HG02763 (cell line): ENCODE data around the gene DNAJC5G.
"Not testable (repeated sequence)": the region's sequence is repeated elsewhere in the genome, so short reads cannot be mapped to it uniquely, and the experiment has no call there.

Source experiments
- ATAC-seq: cut with Tn5 transposase; IDR thresholded peaks from one replicate; pipeline ENCODE4 v1.9.1; 2021; ENCODE audit warnings: mild to moderate bottlenecking, moderate library complexity; ENCODE audit not compliant: unreplicated experiment

Gene DNAJC5G

GRCh38 chr2:27272537-27273522 is 2.4 kb upstream of the DNAJC5G start:
- ATAC-seq, result not testable (repeated sequence)

- ATAC-seq, result no peak
Measured at GRCh38 chr2:27278010-27278409, 2.8 kb downstream of the DNAJC5G start.

- no peak for ATAC-seq
Measured at GRCh38 chr2:27280826-27281225, 5.6 kb downstream of the DNAJC5G start.

GRCh38 chr2:27281442-27281841 is 6.2 kb downstream of the DNAJC5G start:
- ATAC-seq, result no peak

- ATAC-seq, result no peak
Measured at GRCh38 chr2:27281855-27282559, 6.8 kb downstream of the DNAJC5G start, which contains the start of gene TRIM54. TRIM54 (plus strand) TSS chr2:27282429; CDS start chr2:27282732, 303 bp downstream.

- ATAC-seq, result no peak
Measured at GRCh38 chr2:27282892-27283291, 7.7 kb downstream of the DNAJC5G start.

- no peak for ATAC-seq
Measured at GRCh38 chr2:27284996-27285395, 9.8 kb downstream of the DNAJC5G start.

- ATAC-seq, result no peak
Measured at GRCh38 chr2:27285481-27285880, 10.2 kb downstream of the DNAJC5G start.

- ATAC-seq, result no peak
Measured at GRCh38 chr2:27288610-27289009, 13.4 kb downstream of the DNAJC5G start.

- ATAC-seq, result no peak
Measured at GRCh38 chr2:27290549-27290948, 15.3 kb downstream of the DNAJC5G start.

GRCh38 chr2:27291865-27292264 is 16.6 kb downstream of the DNAJC5G start:
- ATAC-seq, result no peak

GRCh38 chr2:27294928-27295327 is 19.7 kb downstream of the DNAJC5G start:
- ATAC-seq, result no peak

- ATAC-seq, result no peak
Measured at GRCh38 chr2:27296481-27296880, 21.2 kb downstream of the DNAJC5G start.

- ATAC-seq, result no peak
Measured at GRCh38 chr2:27297195-27297594, 22.0 kb downstream of the DNAJC5G start.

- ATAC-seq, result no peak
Measured at GRCh38 chr2:27298391-27299080, 23.3 kb downstream of the DNAJC5G start.

- ATAC-seq, result not testable (repeated sequence)
Measured at GRCh38 chr2:27300606-27301005, 25.4 kb downstream of the DNAJC5G start.

- ATAC-seq, result no peak
Measured at GRCh38 chr2:27303093-27304025, 28.1 kb downstream of the DNAJC5G start.

- ATAC-seq, result no peak
Measured at GRCh38 chr2:27304488-27305240, 29.4 kb downstream of the DNAJC5G start.

GRCh38 chr2:27305516-27305915 is 30.3 kb downstream of the DNAJC5G start:
- no peak for ATAC-seq
